SK-N-SH treated with all-trans-retinoic acid at 6 μM for 48 hours (cell line): ENCODE measurements around the gene MAPK9.

Source experiments
- ARNTL ChIP-seq: fragments of 450-650 bp; formaldehyde crosslinking; IDR thresholded peaks from 2 replicates; pipeline ENCODE4 v1.5.0; 2020; ENCODE audit warnings: low read depth, mild to moderate bottlenecking, moderate library complexity, borderline replicate concordance
- CSRNP3 ChIP-seq: fragments of 250-450 bp; sonication (Bioruptor Pico); IDR thresholded peaks from 2 replicates; pipeline ENCODE4 v1.5.1; 2021; ENCODE audit warnings: mild to moderate bottlenecking, moderate library complexity
- ISL1 ChIP-seq: fragments of 250-450 bp; sonication (Bioruptor Pico); IDR thresholded peaks from 2 replicates; pipeline ENCODE4 v2.1.2; 2022; ENCODE audit warnings: mild to moderate bottlenecking, moderate library complexity
- PATZ1 ChIP-seq: fragments of 250-450 bp; sonication (Bioruptor Pico); IDR thresholded peaks from 2 replicates; pipeline ENCODE4 v1.8.0; 2020; ENCODE audit warnings: mild to moderate bottlenecking, moderate library complexity, borderline replicate concordance
- RARB ChIP-seq: fragments of 250-450 bp; sonication (Bioruptor Pico); IDR thresholded peaks from 2 replicates; pipeline ENCODE4 v1.8.0; 2021; ENCODE audit warnings: mild to moderate bottlenecking, moderate library complexity
- TOX ChIP-seq: fragments of 250-450 bp; sonication (Bioruptor Pico); IDR thresholded peaks from 2 replicates; pipeline ENCODE4 v1.8.0; 2021; ENCODE audit warnings: mild to moderate bottlenecking, moderate library complexity, borderline replicate concordance
- TSHZ2 ChIP-seq: fragments of 250-450 bp; sonication (Bioruptor Pico); IDR thresholded peaks from 2 replicates; pipeline ENCODE4 v1.5.0; 2020; ENCODE audit warnings: mild to moderate bottlenecking, moderate library complexity
- ZC3H10 ChIP-seq: fragments of 250-450 bp; sonication (Bioruptor Pico); IDR thresholded peaks from 2 replicates; pipeline ENCODE4 v1.5.1; 2021; ENCODE audit warnings: mild to moderate bottlenecking, moderate library complexity
- ZFP30 ChIP-seq: fragments of 450-650 bp; formaldehyde crosslinking; IDR thresholded peaks from 2 replicates; pipeline ENCODE4 v1.5.0; 2022; ENCODE audit warnings: mild to moderate bottlenecking, moderate library complexity
- ZNF70 ChIP-seq: fragments of 450-650 bp; formaldehyde crosslinking; IDR thresholded peaks from 2 replicates; pipeline ENCODE4 v1.5.0; 2020; ENCODE audit warnings: mild to moderate bottlenecking, moderate library complexity

GRCh38 chr5:180274695-180275094 lies 17.2 kb downstream of the MAPK9 start:
- TF ChIP-seq ISL1 (CRISPR knock-in tag) (no peak), ZC3H10 (CRISPR knock-in tag) (no peak), ZFP30 (CRISPR knock-in tag) (peak; percentile 92), PATZ1 (no peak), ZNF70 (no peak), ARNTL (no peak), RARB (CRISPR knock-in tag) (no peak), CSRNP3 (CRISPR knock-in tag) (no peak), TSHZ2 (CRISPR knock-in tag) (no peak), TOX (no peak)
